ENCODE results near the gene ISG15. TPM values are rescaled to one million over a fixed set of nuclear protein-coding genes. Genes with fewer than 3 reads are reported as not detected.

The ISG15 gene
- total and polyA plus RNA-seq, 9 of the 15 experiments (the other 6 are each of a cell fraction or from before 2014, with no cell fraction given) = 0.40 to 58.3 (median 12.2) TPM

GRCh38 chr1:1020415-1021009, 7.2 kb downstream of the ISG15 start (continued):
- TF ChIP-seq RERE (CRISPR knock-in tag; IDR thresholded peaks at IDR 0.05; ENCODE audit: borderline replicate concordance) = no peak
- TF ChIP-seq ZNF274 (IDR thresholded peaks at IDR 0.05; ENCODE audit: borderline replicate concordance, low read depth, low read length) = no peak
- TF ChIP-seq ATF2 (CRISPR knock-in tag; IDR thresholded peaks at IDR 0.05) = no peak
- 0 out of 2 replicates have a peak, but pooled peaks have one; percentile 45 for TF ChIP-seq ERF (CRISPR knock-in tag; IDR thresholded peaks at IDR 0.05)
- TF ChIP-seq ZNF395 (CRISPR knock-in tag; IDR thresholded peaks at IDR 0.05) = no peak
- TF ChIP-seq CHD2 (IDR thresholded peaks at IDR 0.05; ENCODE audit: low read depth, low read length) = no peak
- TF ChIP-seq ZC3H11A (IDR thresholded peaks at IDR 0.05; ENCODE audit: low read depth, low read length) = no peak
- TF ChIP-seq ZFP91 (CRISPR knock-in tag; IDR thresholded peaks at IDR 0.05) = no peak
- no peak for TF ChIP-seq CBX8 (IDR thresholded peaks at IDR 0.05; ENCODE audit: borderline replicate concordance, extremely low read depth, low read depth, low read length, poor library complexity, severe bottlenecking)
- TF ChIP-seq CXXC5 (CRISPR knock-in tag; IDR thresholded peaks at IDR 0.05) = 0 out of 2 replicates have a peak, but pooled peaks have one; percentile 4
- TF ChIP-seq RBFOX2 (IDR thresholded peaks at IDR 0.05; ENCODE audit: low read depth, low read length) = peak; percentile 11; the same call in 1 of the 2 replicates
- TF ChIP-seq CSDE1 (IDR thresholded peaks at IDR 0.05) = no peak
- TF ChIP-seq ZBTB7A (IDR thresholded peaks at IDR 0.05; ENCODE audit: borderline replicate concordance, control insufficient read depth, low read depth, low read length) = peak; percentile 84
- no peak for TF ChIP-seq ZNF707 (CRISPR knock-in tag; conservative IDR thresholded peaks at IDR 0.05)
- peak in 1 of 2 experiments; percentile 56; a peak in 1 of 4 replicates for TF ChIP-seq SIN3A (IDR thresholded peaks at IDR 0.05; ENCODE audit: borderline replicate concordance in 2 of 2, control insufficient read depth in 1 of 2, low read depth in 2 of 2, low read length in 2 of 2)
- no peak for TF ChIP-seq ZKSCAN3 (CRISPR knock-in tag; IDR thresholded peaks at IDR 0.05)
